ENCODE results near the gene YY2. TPM values are rescaled to one million over a fixed set of nuclear protein-coding genes. Genes with fewer than 3 reads are reported as not detected.
A peak's percentile ranks its signal among the peaks of the same experiment; 100 is the strongest.

YY2 gene
- total RNA-seq, 1 donor from 2014 or later, result 4.9 TPM

DNA sequence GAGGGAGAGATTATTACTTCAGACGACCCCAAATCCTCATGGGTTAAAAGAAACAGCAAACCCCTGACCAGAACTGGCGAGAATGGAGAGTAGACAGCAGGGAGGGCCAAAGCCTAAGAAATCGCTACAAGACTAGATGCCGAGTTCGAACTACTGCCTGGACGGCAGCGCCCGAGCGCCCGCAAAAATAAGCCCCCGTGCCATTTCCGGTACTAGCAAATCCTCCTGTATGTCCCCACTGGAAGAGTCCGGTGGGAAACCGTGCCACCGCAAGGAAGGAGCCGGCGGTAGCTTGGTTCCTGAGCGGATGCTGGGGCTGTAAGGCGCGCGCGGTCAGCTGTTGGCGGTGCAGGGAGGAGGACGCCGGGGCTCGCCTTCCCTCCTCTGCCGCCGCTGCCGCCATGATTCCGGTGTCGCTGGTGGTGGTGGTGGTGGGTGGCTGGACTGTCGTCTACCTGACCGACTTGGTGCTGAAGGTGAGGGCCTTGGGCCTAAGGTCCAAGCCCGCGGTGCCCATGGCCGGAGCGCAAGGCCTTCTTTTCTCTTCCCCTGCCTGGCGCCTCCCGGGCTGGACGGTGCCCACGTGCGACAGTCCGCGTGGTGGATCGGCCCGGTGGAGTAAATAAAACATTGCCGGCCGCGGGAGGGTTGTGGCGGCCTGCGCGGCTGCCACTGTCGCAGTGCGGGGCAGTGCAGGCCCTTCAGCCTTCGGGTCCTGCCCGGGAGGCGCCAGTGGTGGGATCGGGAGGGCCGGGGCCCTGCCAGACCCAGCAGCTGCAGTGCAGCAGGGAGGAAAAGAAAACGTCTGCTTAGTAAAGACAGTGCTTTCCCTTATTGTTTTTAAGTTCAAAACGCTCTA is 16.2 kb upstream of the YY2 start, which contains the start of gene MBTPS2:
TSS of gene MBTPS2 (plus strand) at position 284 of the 859 bp plus-strand sequence. CDS start at position 402, 118 bp downstream.
- peak within 1 kb of the TSS; percentile 89 for H3K27ac Mint-ChIP-seq (ENCODE audit: unreplicated experiment)
- peaks cover 22% of the 10 kb centered on the region for H3K4me1 Mint-ChIP-seq (ENCODE audit: low read depth)
- TF ChIP-seq, protein P1, sequence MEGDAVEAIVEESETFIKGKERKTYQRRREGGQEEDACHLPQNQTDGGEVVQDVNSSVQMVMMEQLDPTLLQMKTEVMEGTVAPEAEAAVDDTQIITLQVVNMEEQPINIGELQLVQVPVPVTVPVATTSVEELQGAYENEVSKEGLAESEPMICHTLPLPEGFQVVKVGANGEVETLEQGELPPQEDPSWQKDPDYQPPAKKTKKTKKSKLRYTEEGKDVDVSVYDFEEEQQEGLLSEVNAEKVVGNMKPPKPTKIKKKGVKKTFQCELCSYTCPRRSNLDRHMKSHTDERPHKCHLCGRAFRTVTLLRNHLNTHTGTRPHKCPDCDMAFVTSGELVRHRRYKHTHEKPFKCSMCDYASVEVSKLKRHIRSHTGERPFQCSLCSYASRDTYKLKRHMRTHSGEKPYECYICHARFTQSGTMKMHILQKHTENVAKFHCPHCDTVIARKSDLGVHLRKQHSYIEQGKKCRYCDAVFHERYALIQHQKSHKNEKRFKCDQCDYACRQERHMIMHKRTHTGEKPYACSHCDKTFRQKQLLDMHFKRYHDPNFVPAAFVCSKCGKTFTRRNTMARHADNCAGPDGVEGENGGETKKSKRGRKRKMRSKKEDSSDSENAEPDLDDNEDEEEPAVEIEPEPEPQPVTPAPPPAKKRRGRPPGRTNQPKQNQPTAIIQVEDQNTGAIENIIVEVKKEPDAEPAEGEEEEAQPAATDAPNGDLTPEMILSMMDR (IDR thresholded peaks at IDR 0.05), result peak; percentile 74
- peaks cover 2% of the 10 kb centered on the region for H3K36me3 Mint-ChIP-seq (ENCODE audit: low read depth)
- H3K9me3 Mint-ChIP-seq (ENCODE audit: low read depth), result no peaks in the 10 kb centered on the region
- DNase-seq (ENCODE audit: low spot score), result peak; percentile 95
- H3K27me3 Mint-ChIP-seq (ENCODE audit: low read depth), result no peaks in the 10 kb centered on the region
- H3K4me3 Mint-ChIP-seq (ENCODE audit: unreplicated experiment), result peak within 1 kb of the TSS; percentile 81

DNA sequence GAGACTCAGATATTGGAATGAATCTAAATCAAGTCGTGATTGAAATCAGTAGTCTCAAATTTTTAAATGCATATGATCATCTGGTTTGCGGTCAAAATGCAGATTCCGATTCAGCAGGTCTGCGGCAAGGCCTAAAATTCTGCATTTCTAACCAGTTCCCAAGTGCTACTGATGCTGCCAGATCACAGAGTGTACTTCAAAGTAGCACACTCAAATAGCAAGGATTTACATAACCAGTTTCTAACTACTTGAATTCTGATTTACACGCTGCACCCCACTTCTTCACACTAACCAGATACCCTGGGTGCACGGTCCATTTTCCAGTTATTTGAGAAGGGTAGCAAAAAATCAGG is 15.6 kb upstream of the YY2 start:
- TF ChIP-seq, protein P1 (IDR thresholded peaks at IDR 0.05), result no peak
- Mint-ChIP-seq H3K9me3 (ENCODE audit: low read depth) (no peaks in the 10 kb centered on the region), H3K36me3 (ENCODE audit: low read depth) (peaks cover 3% of the 10 kb centered on the region), H3K4me3 (ENCODE audit: unreplicated experiment) (peak overlapping the region; percentile 81), H3K27ac (ENCODE audit: unreplicated experiment) (peak overlapping the region; percentile 89), H3K4me1 (ENCODE audit: low read depth) (peaks cover 22% of the 10 kb centered on the region), H3K27me3 (ENCODE audit: low read depth) (no peaks in the 10 kb centered on the region)
- DNase-seq (ENCODE audit: low spot score), result no peak

DNA sequence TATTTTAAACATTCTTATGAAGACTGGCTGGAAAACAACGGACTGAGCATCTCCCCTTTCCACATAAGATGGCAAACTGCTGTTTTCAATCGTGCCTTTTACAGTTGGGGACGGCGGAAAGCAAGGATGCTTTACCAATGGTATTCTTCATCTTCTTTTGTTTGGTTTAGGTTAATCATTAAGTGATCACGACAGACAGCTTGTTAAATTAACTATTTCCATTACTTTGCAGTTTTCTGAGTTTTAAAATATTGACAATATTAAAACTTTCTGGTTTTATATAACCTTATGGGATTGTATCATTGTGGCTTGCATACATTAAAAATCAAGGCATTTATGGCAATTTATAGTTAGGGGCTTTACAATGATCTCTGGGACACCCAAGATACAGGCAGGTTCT is 12.6 kb upstream of the YY2 start:
- Mint-ChIP-seq H3K27ac (ENCODE audit: unreplicated experiment) (peak overlapping the region; percentile 74), H3K36me3 (ENCODE audit: low read depth) (peaks cover 4% of the 10 kb centered on the region), H3K27me3 (ENCODE audit: low read depth) (no peaks in the 10 kb centered on the region), H3K9me3 (ENCODE audit: low read depth) (no peaks in the 10 kb centered on the region), H3K4me3 (ENCODE audit: unreplicated experiment) (no peak overlapping the region), H3K4me1 (ENCODE audit: low read depth) (peaks cover 34% of the 10 kb centered on the region)
- TF ChIP-seq, protein P1 (IDR thresholded peaks at IDR 0.05), result no peak
- no peak for DNase-seq (ENCODE audit: low spot score)

DNA sequence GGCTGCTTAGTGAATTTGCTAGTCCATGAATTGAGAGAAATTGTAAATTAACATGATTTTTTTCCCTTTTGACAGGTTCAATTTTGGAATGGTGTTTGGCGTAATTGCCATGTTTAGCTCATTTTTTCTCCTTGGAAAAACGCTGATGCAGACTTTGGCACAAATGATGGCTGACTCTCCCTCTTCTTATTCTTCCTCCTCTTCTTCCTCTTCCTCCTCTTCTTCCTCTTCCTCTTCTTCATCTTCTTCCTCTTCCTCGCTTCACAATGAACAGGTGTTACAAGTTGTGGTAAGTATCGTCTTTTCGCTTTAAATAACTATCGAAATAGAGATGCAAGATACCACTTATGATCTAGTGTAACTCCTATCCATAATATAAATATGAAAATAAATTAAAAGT is 10.7 kb upstream of the YY2 start:
- peaks cover 4% of the 10 kb centered on the region for H3K36me3 Mint-ChIP-seq (ENCODE audit: low read depth)
- H3K27me3 Mint-ChIP-seq (ENCODE audit: low read depth), result no peaks in the 10 kb centered on the region
- H3K27ac Mint-ChIP-seq (ENCODE audit: unreplicated experiment), result no peak overlapping the region
- no peaks in the 10 kb centered on the region for H3K9me3 Mint-ChIP-seq (ENCODE audit: low read depth)
- H3K4me3 Mint-ChIP-seq (ENCODE audit: unreplicated experiment), result no peak overlapping the region
- TF ChIP-seq, protein P1 (IDR thresholded peaks at IDR 0.05), result no peak
- peaks cover 31% of the 10 kb centered on the region for H3K4me1 Mint-ChIP-seq (ENCODE audit: low read depth)
- no peak for DNase-seq (ENCODE audit: low spot score)

DNA sequence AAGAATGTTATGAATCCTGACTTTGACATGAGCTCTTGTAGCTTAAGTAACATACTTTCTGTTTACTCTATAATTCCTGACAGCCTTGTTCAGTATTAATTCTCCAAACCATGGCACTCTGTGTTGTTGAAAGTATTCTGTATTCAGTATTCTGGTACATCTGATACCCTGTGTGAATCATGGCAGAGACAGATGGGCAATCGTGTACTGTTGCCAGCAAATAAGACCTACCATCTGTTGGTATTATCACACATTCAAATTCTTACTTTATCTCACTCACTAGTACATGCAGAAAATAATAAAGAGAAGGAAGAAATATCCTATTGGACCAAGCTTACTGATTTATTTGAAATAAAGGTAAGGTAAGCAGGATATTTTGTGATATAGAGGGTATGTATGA is 8.4 kb upstream of the YY2 start:
- DNase-seq (ENCODE audit: low spot score), result no peak
- Mint-ChIP-seq H3K9me3 (ENCODE audit: low read depth) (no peaks in the 10 kb centered on the region), H3K36me3 (ENCODE audit: low read depth) (peaks cover 4% of the 10 kb centered on the region), H3K4me3 (ENCODE audit: unreplicated experiment) (no peak overlapping the region), H3K27me3 (ENCODE audit: low read depth) (no peaks in the 10 kb centered on the region), H3K27ac (ENCODE audit: unreplicated experiment) (no peak overlapping the region), H3K4me1 (ENCODE audit: low read depth) (peaks cover 24% of the 10 kb centered on the region)
- TF ChIP-seq, protein P1 (IDR thresholded peaks at IDR 0.05), result no peak

Data from chondrocyte (in vitro differentiated cells).